ENCODE measurements around the gene EZR. TPM values are rescaled to one million over a fixed set of nuclear protein-coding genes. Genes with fewer than 3 reads are reported as not detected.
"Not testable (repeated sequence)": the region's sequence is repeated elsewhere in the genome, so short reads cannot be mapped to it uniquely, and the experiment has no call there.

The EZR gene
- total and polyA plus RNA-seq, 4 experiments from 2014 or later: 260 to 277 (median 266) TPM

DNA sequence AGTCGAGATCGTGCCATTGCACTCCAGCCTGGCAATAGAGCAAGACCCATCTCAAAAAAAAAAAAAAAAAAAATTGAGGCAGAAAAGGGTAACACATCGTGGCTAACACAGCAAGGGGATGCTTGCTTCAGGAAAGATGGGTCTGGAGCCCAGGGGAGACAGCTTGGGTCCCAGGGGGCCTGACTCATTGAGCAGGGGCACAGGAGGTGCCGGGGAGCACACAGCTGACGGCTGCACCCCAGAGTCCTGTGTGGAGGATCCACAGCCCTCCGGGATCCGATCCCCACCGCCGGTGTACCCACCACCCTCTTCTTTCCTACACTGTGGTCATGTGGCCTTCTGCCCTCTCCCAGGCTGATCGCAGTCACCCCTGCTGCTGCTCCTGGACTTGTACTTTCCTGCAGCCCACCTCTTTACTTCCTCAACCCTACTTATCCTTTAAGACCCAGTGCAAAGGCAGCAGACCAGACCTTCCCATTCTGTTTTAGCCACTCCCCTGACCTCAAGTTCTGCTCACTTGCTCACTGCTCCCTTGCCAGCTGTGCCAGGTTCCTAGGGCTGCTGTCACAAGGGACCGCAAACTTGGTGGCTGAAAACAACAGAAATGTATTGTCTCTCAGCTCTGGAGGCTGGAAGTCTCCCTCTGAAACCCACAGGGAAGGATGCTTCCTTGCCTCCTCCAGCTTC, 17.6 kb upstream of the EZR start:
- DNase-seq: no peak
- Mint-ChIP-seq H3K36me3 (peaks cover 0 to 4% of the 10 kb centered on the region in 2 donors), H3K4me1 (peaks cover 0 to 3% (median 2%) of the 10 kb centered on the region in 4 donors), H3K27me3 (no peaks in the 10 kb centered on the region), H3K4me3 (peak overlapping the region in 1 of 8 donors; percentile 48), H3K9me3 (peaks cover 0 to 6% (median 3%) of the 10 kb centered on the region in 8 donors), H3K27ac (peak overlapping the region in 2 of 7 donors; percentile 52 to 70)
- Histone ChIP-seq H3K27me3 (ENCODE audit: insufficient read depth, low read length) (no peaks in the 10 kb centered on the region), H3K4me3 (ENCODE audit: low read length in 2 of 2) (no peak overlapping the region), H3K27ac (ENCODE audit: low read depth, low read length) (no peak overlapping the region), H3K36me3 (ENCODE audit: insufficient read depth, low read length) (no peaks in the 10 kb centered on the region), H3K4me1 (ENCODE audit: insufficient read depth, low read length) (no peaks in the 10 kb centered on the region), H3K9me3 (ENCODE audit: control insufficient read depth in 1 of 2, low read length in 2 of 2) (peaks cover 0 to 4% of the 10 kb centered on the region in 2 donors)
- POLR2A ChIA-PET (ENCODE audit: partially characterized antibody): interaction anchor here (0.6 kb wide), 1 partner anchor 33 kb away, joined by 3 read pairs; no protein-coding TSS in a partner anchor
- intact Hi-C loops (cut with micrococcal nuclease): no loop called here
- CTCF ChIA-PET (ENCODE audit: partially characterized antibody): no interaction called here

DNA sequence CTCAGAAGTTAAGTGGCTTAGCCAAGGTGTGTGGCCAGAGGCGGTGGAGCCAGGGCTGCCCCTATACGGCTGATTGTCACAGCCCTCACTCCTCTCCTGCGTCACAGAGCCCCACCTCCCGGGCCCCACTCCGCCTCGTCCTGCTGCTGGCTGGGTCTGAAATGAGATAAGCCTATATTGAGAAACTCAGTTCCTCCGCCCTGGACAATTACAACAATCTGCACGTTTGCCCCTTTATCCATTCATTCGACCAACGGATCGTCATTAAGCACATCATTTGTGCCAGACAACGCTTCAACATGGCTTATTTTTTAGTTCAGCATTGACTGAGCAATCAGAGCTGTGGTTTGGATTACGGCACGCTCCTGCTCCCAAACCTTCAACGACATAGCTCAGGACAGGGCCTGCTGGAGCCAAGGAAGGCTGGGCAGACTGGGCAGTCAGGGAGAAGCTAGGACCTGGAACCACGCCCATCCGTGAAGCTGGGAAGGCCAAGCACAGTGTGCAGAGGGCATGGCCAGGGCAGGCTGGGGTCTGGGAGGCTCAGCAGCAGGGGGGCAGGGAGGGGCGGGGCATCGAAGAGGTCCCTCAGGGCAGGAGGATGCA, 16.6 kb upstream of the EZR start:
- H3K4me3 Mint-ChIP-seq: no peak overlapping the region
- CTCF ChIA-PET (ENCODE audit: partially characterized antibody): no interaction called here
- Histone ChIP-seq H3K4me3 (ENCODE audit: low read length in 2 of 2) (no peak overlapping the region), H3K27me3 (ENCODE audit: insufficient read depth, low read length) (no peaks in the 10 kb centered on the region), H3K4me1 (ENCODE audit: insufficient read depth, low read length) (no peaks in the 10 kb centered on the region), H3K9me3 (ENCODE audit: control insufficient read depth in 1 of 2, low read length in 2 of 2) (peaks cover 0 to 3% of the 10 kb centered on the region in 2 donors), H3K27ac (ENCODE audit: low read depth, low read length) (no peak overlapping the region), H3K36me3 (ENCODE audit: insufficient read depth, low read length) (no peaks in the 10 kb centered on the region)
- H3K27ac Mint-ChIP-seq: peak overlapping the region in 1 of 7 donors; percentile 68
- peaks cover 0 to 4% of the 10 kb centered on the region in 2 donors for H3K36me3 Mint-ChIP-seq
- no peak for DNase-seq
- intact Hi-C loops (cut with micrococcal nuclease): no loop called here
- peaks cover 0 to 3% (median 2%) of the 10 kb centered on the region in 4 donors for H3K4me1 Mint-ChIP-seq
- POLR2A ChIA-PET (ENCODE audit: partially characterized antibody): interaction anchor here (1.4 to 1.5 kb wide), 2 partner anchors 16 to 34 kb away, joined by 3 to 5 read pairs; partner anchors contain the start of gene EZR
- peaks cover 0 to 5% (median 2%) of the 10 kb centered on the region in 8 donors for H3K9me3 Mint-ChIP-seq
- H3K27me3 Mint-ChIP-seq: no peaks in the 10 kb centered on the region

DNA sequence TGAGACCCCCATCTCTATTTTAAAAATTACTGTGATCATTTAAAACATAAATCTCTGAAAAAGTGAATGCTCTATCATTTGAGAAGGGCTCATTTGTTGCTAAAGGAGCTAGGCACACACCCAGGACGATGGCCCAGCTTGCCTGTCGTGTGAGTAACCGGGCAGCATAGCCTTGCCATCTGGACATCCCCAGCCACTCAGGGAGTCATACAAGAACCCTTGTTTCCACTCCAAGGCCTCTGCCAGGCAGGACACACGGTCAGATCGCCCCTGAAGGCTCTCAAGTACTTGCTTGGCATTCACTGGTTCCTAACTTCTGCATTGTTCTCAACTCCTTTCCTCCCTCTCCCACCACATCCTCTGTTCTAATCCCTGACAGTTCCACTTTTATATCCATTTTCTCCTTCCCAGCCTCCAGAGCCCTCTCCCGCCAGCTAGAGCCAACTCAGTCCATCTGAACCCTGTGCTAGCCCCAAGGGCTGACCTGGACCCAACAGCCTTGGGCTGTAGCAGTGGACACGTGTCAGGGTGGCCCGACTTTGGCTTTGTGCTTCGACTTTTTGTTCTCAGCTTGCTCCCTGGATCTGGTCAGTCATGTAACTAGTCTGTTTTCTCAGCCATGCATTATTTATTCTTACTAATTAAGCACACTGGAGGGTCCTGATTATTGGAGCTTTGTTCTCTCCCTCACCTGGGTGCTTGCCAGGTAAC, 15.7 kb upstream of the EZR start:
- Mint-ChIP-seq H3K27me3 (no peaks in the 10 kb centered on the region), H3K9me3 (peaks cover 0 to 2% (median 0%) of the 10 kb centered on the region in 8 donors), H3K36me3 (no peaks in the 10 kb centered on the region), H3K4me1 (peaks cover 0 to 2% (median under 1%) of the 10 kb centered on the region in 4 donors), H3K4me3 (no peak overlapping the region), H3K27ac (peak overlapping the region in 4 of 7 donors; percentile 27 to 83 (median 69))
- Histone ChIP-seq H3K27me3 (ENCODE audit: insufficient read depth, low read length) (no peaks in the 10 kb centered on the region), H3K27ac (ENCODE audit: low read depth, low read length) (no peak overlapping the region), H3K9me3 (ENCODE audit: control insufficient read depth in 1 of 2, low read length in 2 of 2) (no peaks in the 10 kb centered on the region), H3K4me3 (ENCODE audit: low read length in 2 of 2) (no peak overlapping the region), H3K4me1 (ENCODE audit: insufficient read depth, low read length) (no peaks in the 10 kb centered on the region), H3K36me3 (ENCODE audit: insufficient read depth, low read length) (no peaks in the 10 kb centered on the region)
- CTCF ChIA-PET (ENCODE audit: partially characterized antibody): no interaction called here
- intact Hi-C loops (cut with micrococcal nuclease): no loop called here
- DNase-seq: no peak
- POLR2A ChIA-PET (ENCODE audit: partially characterized antibody): interaction anchor here (1.4 to 1.5 kb wide), 2 partner anchors 15 to 35 kb away, joined by 3 to 5 read pairs; partner anchors contain the start of gene EZR

DNA sequence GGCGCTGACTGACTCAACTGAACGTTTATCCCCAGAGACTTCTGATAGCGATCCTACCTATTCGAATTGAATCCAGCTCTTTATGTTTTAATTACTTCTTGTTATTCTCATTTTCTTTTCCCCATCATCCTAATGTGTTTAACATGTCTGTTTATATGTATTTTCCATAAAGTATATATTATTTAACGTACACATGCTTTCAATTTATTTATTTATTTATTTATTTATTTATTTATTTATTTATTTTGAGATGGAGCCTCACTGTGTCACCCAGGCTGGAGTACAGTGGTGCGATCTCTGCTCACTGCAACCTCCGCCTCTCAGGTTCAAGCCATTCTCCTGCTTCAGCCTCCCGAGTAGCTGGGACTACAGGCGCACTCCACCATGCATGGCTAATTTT, 13.6 kb upstream of the EZR start:
- H3K36me3 ChIP-seq (ENCODE audit: insufficient read depth, low read length); H3K27me3 Mint-ChIP-seq; H3K4me3 Mint-ChIP-seq; H3K4me1 Mint-ChIP-seq; H3K4me1 ChIP-seq (ENCODE audit: insufficient read depth, low read length); H3K9me3 ChIP-seq (ENCODE audit: control insufficient read depth in 1 of 2, low read length in 2 of 2); H3K4me3 ChIP-seq (ENCODE audit: low read length in 2 of 2); H3K9me3 Mint-ChIP-seq; H3K27ac ChIP-seq (ENCODE audit: low read depth, low read length); H3K27me3 ChIP-seq (ENCODE audit: insufficient read depth, low read length); intact Hi-C loops (cut with micrococcal nuclease); DNase-seq; H3K36me3 Mint-ChIP-seq: not testable (repeated sequence)
- ChIA-PET CTCF (ENCODE audit: partially characterized antibody) (interaction anchor here (0.8 to 1.1 kb wide), 2 partner anchors 37 to 40 kb away, joined by 3 read pairs; no protein-coding TSS in a partner anchor), POLR2A (ENCODE audit: partially characterized antibody) (interaction anchor here (0.6 to 2.6 kb wide), 6 partner anchors 13 to 79 kb away, joined by 3 to 13 read pairs (median 3); partner anchors contain the start of gene EZR)
- H3K27ac Mint-ChIP-seq: peak overlapping the region in 1 of 7 donors; percentile 41

DNA sequence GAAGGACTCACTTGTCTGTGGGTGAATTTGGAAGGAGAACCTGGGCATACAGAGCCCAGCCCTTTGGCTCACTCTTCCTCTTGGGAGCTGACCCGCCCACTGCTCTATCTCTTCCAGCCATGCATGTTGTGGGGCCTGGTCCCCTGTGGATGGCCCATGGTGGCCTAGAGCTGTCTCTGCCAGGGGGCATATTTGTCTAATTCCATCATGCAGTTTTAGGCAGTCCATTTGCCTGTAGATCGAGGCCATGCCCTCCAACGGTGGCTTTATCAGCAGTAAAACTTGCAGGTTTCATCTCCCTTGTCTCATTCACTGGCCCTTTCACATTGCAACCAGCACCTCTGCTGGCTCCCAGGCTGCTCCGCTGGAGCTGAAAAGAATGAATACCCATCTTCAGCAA, 12.9 kb upstream of the EZR start:
- Mint-ChIP-seq H3K36me3 (no peaks in the 10 kb centered on the region), H3K4me1 (peaks cover 0 to 2% (median 0%) of the 10 kb centered on the region in 4 donors), H3K4me3 (no peak overlapping the region), H3K9me3 (no peaks in the 10 kb centered on the region), H3K27ac (peak overlapping the region in 2 of 7 donors; percentile 43 to 59), H3K27me3 (no peaks in the 10 kb centered on the region)
- intact Hi-C loops (cut with micrococcal nuclease): no loop called here
- Histone ChIP-seq H3K27ac (ENCODE audit: low read depth, low read length) (no peak overlapping the region), H3K4me1 (ENCODE audit: insufficient read depth, low read length) (no peaks in the 10 kb centered on the region), H3K4me3 (ENCODE audit: low read length in 2 of 2) (no peak overlapping the region), H3K27me3 (ENCODE audit: insufficient read depth, low read length) (no peaks in the 10 kb centered on the region), H3K9me3 (ENCODE audit: control insufficient read depth in 1 of 2, low read length in 2 of 2) (no peaks in the 10 kb centered on the region), H3K36me3 (ENCODE audit: insufficient read depth, low read length) (no peaks in the 10 kb centered on the region)
- peak in 1 of 5 donors; percentile 9 for DNase-seq
- CTCF ChIA-PET (ENCODE audit: partially characterized antibody): interaction anchor here (0.8 to 1.1 kb wide), 2 partner anchors 38 to 39 kb away, joined by 3 read pairs; no protein-coding TSS in a partner anchor
- POLR2A ChIA-PET (ENCODE audit: partially characterized antibody): interaction anchor here (0.5 to 2.6 kb wide), 6 partner anchors 9 to 141 kb away, joined by 3 to 13 read pairs (median 4); partner anchors contain the start of gene EZR

DNA sequence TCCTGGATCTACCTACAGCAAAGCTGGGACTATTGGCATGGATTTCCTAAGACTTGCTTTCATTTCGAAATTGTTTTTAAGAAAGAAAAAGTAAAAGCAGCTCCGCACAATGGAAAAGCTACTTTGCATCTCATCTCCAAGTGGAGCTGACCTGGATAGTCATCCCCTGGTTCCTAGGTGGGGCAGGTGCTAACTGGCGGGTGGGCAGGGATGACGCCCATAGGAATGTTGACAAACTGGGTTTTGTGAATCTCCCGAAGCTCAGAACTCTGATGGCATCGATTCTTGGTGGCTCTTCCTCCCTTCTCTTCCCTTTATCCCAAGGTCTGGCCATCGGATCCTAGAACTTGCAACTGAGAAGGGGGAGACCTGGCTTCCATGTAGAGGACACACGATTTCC, 12.4 kb upstream of the EZR start:
- no peak for DNase-seq
- intact Hi-C loops (cut with micrococcal nuclease): no loop called here
- Histone ChIP-seq H3K4me1 (ENCODE audit: insufficient read depth, low read length) (no peaks in the 10 kb centered on the region), H3K9me3 (ENCODE audit: control insufficient read depth in 1 of 2, low read length in 2 of 2) (no peaks in the 10 kb centered on the region), H3K4me3 (ENCODE audit: low read length in 2 of 2) (no peak overlapping the region), H3K27me3 (ENCODE audit: insufficient read depth, low read length) (no peaks in the 10 kb centered on the region), H3K36me3 (ENCODE audit: insufficient read depth, low read length) (no peaks in the 10 kb centered on the region), H3K27ac (ENCODE audit: low read depth, low read length) (no peak overlapping the region)
- Mint-ChIP-seq H3K27me3 (no peaks in the 10 kb centered on the region), H3K4me3 (no peak overlapping the region), H3K4me1 (no peaks in the 10 kb centered on the region), H3K36me3 (no peaks in the 10 kb centered on the region), H3K9me3 (no peaks in the 10 kb centered on the region), H3K27ac (peak overlapping the region in 1 of 7 donors; percentile 53)
- POLR2A ChIA-PET (ENCODE audit: partially characterized antibody): interaction anchor here (0.5 to 2.6 kb wide), 4 partner anchors 10 to 140 kb away, joined by 3 to 13 read pairs (median 6); partner anchors contain the start of gene EZR
- CTCF ChIA-PET (ENCODE audit: partially characterized antibody): interaction anchor here (1.1 kb wide), 1 partner anchor 38 kb away, joined by 3 read pairs; no protein-coding TSS in a partner anchor
